Measurements from ENCODE around the gene TBX1. TPM values are rescaled to one million over a fixed set of nuclear protein-coding genes. Genes with fewer than 3 reads are reported as not detected.

TBX1 gene
- total and polyA plus RNA-seq, 5 donors = 0.19 to 1.4 (median 0.88) TPM

GRCh38 chr22:19755722-19756287 lies 4.8 kb upstream of the TBX1 start:
- Histone ChIP-seq H3K9me3 (ENCODE audit: control insufficient read depth, low read length) (no peaks in the 10 kb centered on the region), H3K4me3 (ENCODE audit: low read length) (no peak overlapping the region), H3K4me1 (ENCODE audit: control insufficient read depth, insufficient read depth, low read length) (peaks cover 4% of the 10 kb centered on the region), H3K27ac (ENCODE audit: low read length) (no peak overlapping the region), H3K27me3 (ENCODE audit: control insufficient read depth, insufficient read depth) (no peaks in the 10 kb centered on the region)
- DNase-seq (no peak), ATAC-seq (no peak)
- 3% methylated on average over 26 of the region's 26 CpGs for WGBS
- intact Hi-C loops (cut with DNase I) = no loop called here

- Histone ChIP-seq H3K4me3 (ENCODE audit: low read length) (peak overlapping the region; percentile 11), H3K27ac (ENCODE audit: low read length) (no peak overlapping the region), H3K9me3 (ENCODE audit: control insufficient read depth, low read length) (no peaks in the 10 kb centered on the region), H3K4me1 (ENCODE audit: control insufficient read depth, insufficient read depth, low read length) (peaks cover 4% of the 10 kb centered on the region), H3K27me3 (ENCODE audit: control insufficient read depth, insufficient read depth) (no peaks in the 10 kb centered on the region)
- intact Hi-C loops (cut with DNase I) = no loop called here
- ATAC-seq (peak; percentile 23), DNase-seq (peak in 2 of 3 donors; percentile 64 to 78)
- 4% methylated on average over 76 of the region's 76 CpGs for WGBS
Measured at GRCh38 chr22:19756288-19757128, 4.1 kb upstream of the TBX1 start.

- Histone ChIP-seq H3K4me1 (ENCODE audit: control insufficient read depth, insufficient read depth, low read length) (peaks cover 4% of the 10 kb centered on the region), H3K27me3 (ENCODE audit: control insufficient read depth, insufficient read depth) (no peaks in the 10 kb centered on the region), H3K27ac (ENCODE audit: low read length) (no peak overlapping the region), H3K4me3 (ENCODE audit: low read length) (no peak overlapping the region), H3K9me3 (ENCODE audit: control insufficient read depth, low read length) (no peaks in the 10 kb centered on the region)
- WGBS = 42% methylated on average over 16 of the region's 16 CpGs
- ATAC-seq (no peak), DNase-seq (peak in 2 of 3 donors; percentile 42 to 62)
- intact Hi-C loops (cut with DNase I) = no loop called here
Measured at GRCh38 chr22:19757140-19757984, 3.2 kb upstream of the TBX1 start.

- intact Hi-C loops (cut with DNase I) = no loop called here
- no peaks in the 10 kb centered on the region for H3K27me3 ChIP-seq (ENCODE audit: control insufficient read depth, insufficient read depth)
- H3K27ac ChIP-seq (ENCODE audit: low read length) = no peak overlapping the region
- no peak overlapping the region for H3K4me3 ChIP-seq (ENCODE audit: low read length)
- H3K9me3 ChIP-seq (ENCODE audit: control insufficient read depth, low read length) = no peaks in the 10 kb centered on the region
- H3K4me1 ChIP-seq (ENCODE audit: control insufficient read depth, insufficient read depth, low read length) = peaks cover 4% of the 10 kb centered on the region
- DNase-seq = peak in 2 of 3 donors; percentile 38 to 52
- WGBS = 31% methylated on average over 43 of the region's 43 CpGs
- no peak for ATAC-seq
Measured at GRCh38 chr22:19757985-19758895, 2.3 kb upstream of the TBX1 start.

GRCh38 chr22:19758896-19759426 lies 1.6 kb upstream of the TBX1 start:
- intact Hi-C loops (cut with DNase I) = no loop called here
- Histone ChIP-seq H3K4me1 (ENCODE audit: control insufficient read depth, insufficient read depth, low read length) (peaks cover 4% of the 10 kb centered on the region), H3K27ac (ENCODE audit: low read length) (no peak overlapping the region), H3K27me3 (ENCODE audit: control insufficient read depth, insufficient read depth) (no peaks in the 10 kb centered on the region), H3K9me3 (ENCODE audit: control insufficient read depth, low read length) (no peaks in the 10 kb centered on the region), H3K4me3 (ENCODE audit: low read length) (no peak overlapping the region)
- ATAC-seq = no peak
- WGBS = 8% methylated on average over 21 of the region's 21 CpGs
- peak in 1 of 3 donors; percentile 49 for DNase-seq

GRCh38 chr22:19759427-19760057 lies 1.0 kb upstream of the TBX1 start:
- H3K9me3 ChIP-seq (ENCODE audit: control insufficient read depth, low read length) = no peaks in the 10 kb centered on the region
- DNase-seq (peak in 2 of 3 donors; percentile 45 to 56), ATAC-seq (no peak)
- 4% methylated on average over 43 of the region's 43 CpGs for whole genome bisulfite sequencing
- no peaks in the 10 kb centered on the region for H3K27me3 ChIP-seq (ENCODE audit: control insufficient read depth, insufficient read depth)
- H3K27ac ChIP-seq (ENCODE audit: low read length) = no peak overlapping the region
- H3K4me3 ChIP-seq (ENCODE audit: low read length) = no peak overlapping the region
- intact Hi-C loops (cut with DNase I) = no loop called here
- H3K4me1 ChIP-seq (ENCODE audit: control insufficient read depth, insufficient read depth, low read length) = peaks cover 4% of the 10 kb centered on the region

- no peak for ATAC-seq
- peak in 2 of 3 donors; percentile 30 to 33 for DNase-seq
- H3K4me1 ChIP-seq (ENCODE audit: control insufficient read depth, insufficient read depth, low read length) = peaks cover 4% of the 10 kb centered on the region
- 11% methylated on average over 117 of the region's 117 CpGs for WGBS
- intact Hi-C loops (cut with DNase I) = no loop called here
- no peak overlapping the region for H3K27ac ChIP-seq (ENCODE audit: low read length)
- no peaks in the 10 kb centered on the region for H3K27me3 ChIP-seq (ENCODE audit: control insufficient read depth, insufficient read depth)
- H3K4me3 ChIP-seq (ENCODE audit: low read length) = peak overlapping the region; percentile 47
- H3K9me3 ChIP-seq (ENCODE audit: control insufficient read depth, low read length) = no peaks in the 10 kb centered on the region
Measured at GRCh38 chr22:19760951-19761724, 560 bp downstream of the TBX1 start.

GRCh38 chr22:19761725-19762567 lies 1.4 kb downstream of the TBX1 start:
- H3K27ac ChIP-seq (ENCODE audit: low read length) = no peak overlapping the region
- no peaks in the 10 kb centered on the region for H3K27me3 ChIP-seq (ENCODE audit: control insufficient read depth, insufficient read depth)
- intact Hi-C loops (cut with DNase I) = no loop called here
- DNase-seq (peak in 2 of 3 donors; percentile 37 to 50), ATAC-seq (no peak)
- no peak overlapping the region for H3K4me3 ChIP-seq (ENCODE audit: low read length)
- no peaks in the 10 kb centered on the region for H3K4me1 ChIP-seq (ENCODE audit: control insufficient read depth, insufficient read depth, low read length)
- WGBS = 80% methylated on average over 33 of the region's 33 CpGs
- H3K9me3 ChIP-seq (ENCODE audit: control insufficient read depth, low read length) = no peaks in the 10 kb centered on the region
